CD4-positive, CD25-positive, alpha-beta regulatory T cell (primary cell): ENCODE measurements around the gene PPP1R1A. TPM values are rescaled to one million over a fixed set of nuclear protein-coding genes. Genes with fewer than 3 reads are reported as not detected.

Experiments used
- ATAC-seq, 2 donors: fragments of 150-1000 bp; cut with Tn5 transposase; one replicate each; pipeline ENCODE4 v1.10.0; 2021; ENCODE audit warnings: low read depth in 2 of 2, moderate number of reproducible peaks in 2 of 2, moderate library complexity in 1 of 2
- DNase-seq, 3 donors: peaks; one replicate each; pipeline versions ENCODE4 v3.0.0 to v3.0.0-alpha.2; 2012 to 2022; ENCODE audit warnings: mixed read lengths in 1 of 3
- H3K27ac ChIP-seq: one replicate; pipeline ENCODE4 v1.7.0; 2013; ENCODE audit warnings: mild to moderate bottlenecking, low read length; ENCODE audit not compliant: insufficient read depth, poor library complexity, severe bottlenecking
- H3K27me3 ChIP-seq: one replicate; pipeline ENCODE4 v1.7.0; 2013; ENCODE audit warnings: low read length; ENCODE audit not compliant: control insufficient read depth, insufficient read depth
- H3K36me3 ChIP-seq: one replicate; pipeline ENCODE4 v1.7.0; 2013; ENCODE audit warnings: mild to moderate bottlenecking, low read length, moderate library complexity; ENCODE audit not compliant: control insufficient read depth, insufficient read depth
- H3K4me1 ChIP-seq: 2 replicates; pipeline ENCODE4 v1.7.0; 2013; ENCODE audit warnings: mild to moderate bottlenecking, low read length; ENCODE audit not compliant: insufficient read depth, control insufficient read depth, poor library complexity, severe bottlenecking
- H3K4me3 ChIP-seq: one replicate; pipeline ENCODE4 v1.7.0; 2013; ENCODE audit warnings: low read depth, mild to moderate bottlenecking, low read length, moderate library complexity
- H3K9me3 ChIP-seq, 2 experiments: 1 replicate in 1 of 2; 2 replicates in 1 of 2; pipeline ENCODE4 v1.7.0; 2013; ENCODE audit warnings: low read length in 2 of 2, mild to moderate bottlenecking in 1 of 2, moderate library complexity in 1 of 2; ENCODE audit not compliant: control insufficient read depth in 2 of 2
- H3K27ac Mint-ChIP-seq, 3 donors: one replicate each; pipeline ENCODE4 v1.8.0; 2020 to 2022; ENCODE audit warnings: mild to moderate bottlenecking in 3 of 3, mixed read lengths in 3 of 3, moderate library complexity in 2 of 3
- H3K27me3 Mint-ChIP-seq: one replicate; pipeline ENCODE4 v1.8.0; 2022; ENCODE audit warnings: mild to moderate bottlenecking, mixed read lengths
- H3K36me3 Mint-ChIP-seq: one replicate; pipeline ENCODE4 v1.8.0; 2020; ENCODE audit warnings: mixed read lengths
- H3K4me1 Mint-ChIP-seq, 4 donors: one replicate each; pipeline ENCODE4 v1.8.0; 2020 to 2022; ENCODE audit warnings: mixed read lengths in 4 of 4, mild to moderate bottlenecking in 1 of 4
- H3K4me3 Mint-ChIP-seq, 4 donors: one replicate each; pipeline ENCODE4 v1.8.0; 2020 to 2022; ENCODE audit warnings: mild to moderate bottlenecking in 4 of 4, mixed read lengths in 4 of 4, moderate library complexity in 3 of 4
- H3K9me3 Mint-ChIP-seq, 7 donors: one replicate each; pipeline ENCODE4 v1.8.0; 2020 to 2022; ENCODE audit warnings: mixed read lengths in 7 of 7, mild to moderate bottlenecking in 3 of 7, moderate library complexity in 2 of 7
- polyA plus RNA-seq, 4 donors: library from polyadenylated mRNA; unstranded; fragments of 300-500 nt; fragmentation: Illumina TruSeq; gene quantifications; one replicate each; pipeline ENCODE4 v1.2.3, GENCODE V29; 2021
- total RNA-seq: library from RNA; stranded (reverse); gene quantifications from one replicate; pipeline ENCODE4 v1.2.3, GENCODE V29; 2022

The PPP1R1A gene
- total and polyA plus RNA-seq, 5 donors from 2014 or later, result not detected

DNA sequence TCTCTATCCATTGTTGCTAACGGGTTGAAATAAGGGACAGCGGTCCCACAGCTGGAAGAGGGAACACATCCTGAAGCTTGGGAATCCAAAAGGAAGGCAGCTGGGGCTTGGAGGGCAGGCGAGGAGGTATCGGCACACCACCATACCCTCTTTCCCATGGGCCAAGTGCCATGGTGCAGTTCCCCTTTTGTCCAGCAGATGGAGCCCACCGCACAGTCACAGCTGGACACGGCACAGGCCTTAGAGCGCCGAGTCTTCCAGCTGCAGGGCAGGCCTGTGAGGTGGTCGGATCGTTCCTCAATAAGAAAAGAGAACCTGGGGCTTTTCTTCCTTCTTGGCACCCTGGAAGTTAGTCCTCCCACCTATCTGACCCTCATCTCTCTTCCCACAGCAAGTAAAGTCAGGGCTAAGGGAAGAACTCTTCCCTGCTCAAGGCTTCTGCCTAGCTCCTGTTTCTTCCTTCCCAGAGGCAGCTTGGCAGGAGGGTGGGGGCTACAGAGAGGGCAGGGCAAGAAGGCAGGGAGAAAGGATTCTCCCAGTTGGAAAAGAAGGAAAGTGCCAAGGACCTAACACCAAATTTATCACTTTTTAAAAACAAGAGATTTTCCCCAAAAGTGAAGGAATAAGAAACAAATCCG is 8.6 kb downstream of the PPP1R1A start:
- Mint-ChIP-seq H3K36me3 (peaks cover 25% of the 10 kb centered on the region), H3K4me1 (peaks cover 0 to 8% (median 2%) of the 10 kb centered on the region in 4 donors)

DNA sequence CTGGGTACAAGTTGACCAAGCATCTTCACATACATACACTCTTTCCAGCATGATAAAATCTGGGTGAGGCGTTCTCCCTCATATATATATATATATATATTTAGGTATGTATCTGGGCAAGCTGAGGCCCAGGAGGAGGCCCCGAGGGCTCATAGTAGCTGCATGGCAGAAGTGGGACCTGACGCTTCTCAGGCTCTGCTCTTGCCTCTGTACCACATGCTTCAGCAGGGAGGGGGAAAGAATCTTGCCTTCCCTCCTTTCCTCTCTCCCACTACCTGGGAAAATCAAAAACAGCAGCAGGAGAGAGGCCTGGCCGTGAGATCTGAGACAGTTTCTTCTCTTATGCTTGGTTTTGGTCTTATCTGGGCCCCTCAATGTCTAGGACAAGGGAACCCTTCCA is 9.2 kb downstream of the PPP1R1A start:
- H3K4me1 Mint-ChIP-seq, result peaks cover 0 to 8% (median 2%) of the 10 kb centered on the region in 4 donors
- H3K9me3 Mint-ChIP-seq, result no peaks in the 10 kb centered on the region
- Histone ChIP-seq H3K27ac (no peak overlapping the region), H3K9me3 (no peaks in the 10 kb centered on the region), H3K4me3 (no peak overlapping the region), H3K4me1 (no peaks in the 10 kb centered on the region), H3K36me3 (peaks cover 6% of the 10 kb centered on the region), H3K27me3 (no peaks in the 10 kb centered on the region)
- H3K27ac Mint-ChIP-seq, result no peak overlapping the region
- peaks cover 13% of the 10 kb centered on the region for H3K27me3 Mint-ChIP-seq
- H3K36me3 Mint-ChIP-seq, result peaks cover 28% of the 10 kb centered on the region
- no peak for DNase-seq
- ATAC-seq, result no peak
- H3K4me3 Mint-ChIP-seq, result no peak overlapping the region

More for the DNA sequence above, 8.6 kb downstream of the PPP1R1A start:
- Histone ChIP-seq H3K9me3 (no peaks in the 10 kb centered on the region), H3K36me3 (peaks cover 6% of the 10 kb centered on the region), H3K27me3 (no peaks in the 10 kb centered on the region), H3K4me1 (no peaks in the 10 kb centered on the region), H3K4me3 (no peak overlapping the region), H3K27ac (no peak overlapping the region)
- H3K27ac Mint-ChIP-seq, result no peak overlapping the region
- ATAC-seq (peak; percentile 86 to 88), DNase-seq (peak; percentile 60 to 70 (median 68))
- no peak overlapping the region for H3K4me3 Mint-ChIP-seq
- no peaks in the 10 kb centered on the region for H3K9me3 Mint-ChIP-seq
- H3K27me3 Mint-ChIP-seq, result peaks cover 18% of the 10 kb centered on the region

GRCh38 chr12:54578778-54579177 is 9.7 kb downstream of the PPP1R1A start:
- no peak overlapping the region for H3K27ac Mint-ChIP-seq

GRCh38 chr12:54572881-54573280 is 15.6 kb downstream of the PPP1R1A start:
- Histone ChIP-seq H3K27me3 (no peaks in the 10 kb centered on the region), H3K4me3 (no peak overlapping the region), H3K9me3 (no peaks in the 10 kb centered on the region), H3K36me3 (peaks cover 6% of the 10 kb centered on the region), H3K4me1 (no peaks in the 10 kb centered on the region), H3K27ac (no peak overlapping the region)
- peaks cover 0 to 3% (median 0%) of the 10 kb centered on the region in 4 donors for H3K4me1 Mint-ChIP-seq
- H3K27ac Mint-ChIP-seq, result no peak overlapping the region
- ATAC-seq (no peak), DNase-seq (no peak)
- H3K27me3 Mint-ChIP-seq, result no peaks in the 10 kb centered on the region
- no peak overlapping the region for H3K4me3 Mint-ChIP-seq
- H3K9me3 Mint-ChIP-seq, result no peaks in the 10 kb centered on the region
- peaks cover 62% of the 10 kb centered on the region for H3K36me3 Mint-ChIP-seq

More at GRCh38 chr12:54578778-54579177, 9.7 kb downstream of the PPP1R1A start:
- DNase-seq, result no peak
- H3K4me3 ChIP-seq, result no peak overlapping the region
- Mint-ChIP-seq H3K4me3 (no peak overlapping the region), H3K4me1 (peaks cover 0 to 8% (median 2%) of the 10 kb centered on the region in 4 donors), H3K36me3 (peaks cover 32% of the 10 kb centered on the region), H3K27me3 (peaks cover 8% of the 10 kb centered on the region), H3K9me3 (no peaks in the 10 kb centered on the region)
- no peak overlapping the region for H3K27ac ChIP-seq
- H3K4me1 ChIP-seq, result no peaks in the 10 kb centered on the region
- no peaks in the 10 kb centered on the region for H3K9me3 ChIP-seq
- H3K36me3 ChIP-seq, result peaks cover 6% of the 10 kb centered on the region
- ATAC-seq, result no peak
- no peaks in the 10 kb centered on the region for H3K27me3 ChIP-seq

- Mint-ChIP-seq H3K27ac (peak overlapping the region in 1 of 3 donors; percentile 56), H3K4me1 (peaks cover 0 to 3% (median 0%) of the 10 kb centered on the region in 4 donors), H3K36me3 (peaks cover 52% of the 10 kb centered on the region), H3K27me3 (no peaks in the 10 kb centered on the region), H3K4me3 (no peak overlapping the region), H3K9me3 (no peaks in the 10 kb centered on the region)
- Histone ChIP-seq H3K4me3 (no peak overlapping the region), H3K9me3 (no peaks in the 10 kb centered on the region), H3K27ac (no peak overlapping the region), H3K36me3 (peaks cover 4% of the 10 kb centered on the region), H3K27me3 (no peaks in the 10 kb centered on the region), H3K4me1 (no peaks in the 10 kb centered on the region)
- DNase-seq (no peak), ATAC-seq (no peak)
Observed at GRCh38 chr12:54571193-54572188, 17.0 kb downstream of the PPP1R1A start.

DNA sequence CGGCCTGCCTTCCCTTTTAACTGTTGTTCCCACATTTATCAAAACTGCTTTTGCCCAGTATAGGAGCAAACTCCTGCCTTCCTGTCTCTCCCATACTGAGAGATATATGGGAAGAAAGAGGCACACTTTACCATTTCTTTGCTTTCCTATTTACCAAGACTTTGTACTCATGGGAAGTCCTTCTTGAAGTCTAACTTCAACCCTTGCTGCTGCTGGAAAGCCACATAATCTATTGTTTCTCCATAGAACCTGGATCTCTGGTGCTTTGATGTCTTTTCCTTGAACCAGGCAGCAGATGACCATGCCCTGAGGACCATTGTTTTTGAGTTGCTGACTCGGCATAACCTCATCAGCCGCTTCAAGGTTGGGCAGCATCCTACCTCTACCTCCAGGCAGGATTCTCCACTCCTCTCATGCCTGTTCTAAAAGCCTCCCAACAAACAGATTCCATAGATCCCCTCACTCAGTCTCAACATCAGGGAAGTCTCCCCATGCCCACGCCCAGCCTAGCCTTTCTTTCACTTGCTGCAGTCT is 18.4 kb downstream of the PPP1R1A start:
- H3K4me1 ChIP-seq, result no peaks in the 10 kb centered on the region
- no peak overlapping the region for H3K27ac Mint-ChIP-seq

GRCh38 chr12:54569072-54569471 is 19.4 kb downstream of the PPP1R1A start:
- Mint-ChIP-seq H3K27ac (no peak overlapping the region), H3K4me1 (peaks cover 0 to 3% (median 0%) of the 10 kb centered on the region in 4 donors), H3K36me3 (peaks cover 35% of the 10 kb centered on the region)

More for the DNA sequence above, 18.4 kb downstream of the PPP1R1A start:
- Mint-ChIP-seq H3K4me1 (peaks cover 0 to 3% (median 0%) of the 10 kb centered on the region in 4 donors), H3K36me3 (peaks cover 41% of the 10 kb centered on the region), H3K9me3 (no peaks in the 10 kb centered on the region), H3K4me3 (peak overlapping the region in 1 of 4 donors; percentile 5), H3K27me3 (no peaks in the 10 kb centered on the region)
- ATAC-seq (no peak), DNase-seq (no peak)
- Histone ChIP-seq H3K36me3 (no peaks in the 10 kb centered on the region), H3K4me3 (no peak overlapping the region), H3K27me3 (no peaks in the 10 kb centered on the region), H3K9me3 (no peaks in the 10 kb centered on the region), H3K27ac (no peak overlapping the region)

More at GRCh38 chr12:54569072-54569471, 19.4 kb downstream of the PPP1R1A start:
- H3K9me3 ChIP-seq, result no peaks in the 10 kb centered on the region
- Mint-ChIP-seq H3K9me3 (no peaks in the 10 kb centered on the region), H3K27me3 (no peaks in the 10 kb centered on the region), H3K4me3 (peak overlapping the region in 1 of 4 donors; percentile 51)
- H3K36me3 ChIP-seq, result no peaks in the 10 kb centered on the region
- no peak for DNase-seq
- no peak overlapping the region for H3K27ac ChIP-seq
- ATAC-seq, result no peak
- no peaks in the 10 kb centered on the region for H3K4me1 ChIP-seq
- H3K4me3 ChIP-seq, result no peak overlapping the region
- no peaks in the 10 kb centered on the region for H3K27me3 ChIP-seq
